ENCODE data around the gene SUFU. TPM values are rescaled to one million over a fixed set of nuclear protein-coding genes. Genes with fewer than 3 reads are reported as not detected.

Gene SUFU
- total and polyA plus RNA-seq, 2 experiments from 2014 or later: 2.8 to 5.6 TPM

DNA sequence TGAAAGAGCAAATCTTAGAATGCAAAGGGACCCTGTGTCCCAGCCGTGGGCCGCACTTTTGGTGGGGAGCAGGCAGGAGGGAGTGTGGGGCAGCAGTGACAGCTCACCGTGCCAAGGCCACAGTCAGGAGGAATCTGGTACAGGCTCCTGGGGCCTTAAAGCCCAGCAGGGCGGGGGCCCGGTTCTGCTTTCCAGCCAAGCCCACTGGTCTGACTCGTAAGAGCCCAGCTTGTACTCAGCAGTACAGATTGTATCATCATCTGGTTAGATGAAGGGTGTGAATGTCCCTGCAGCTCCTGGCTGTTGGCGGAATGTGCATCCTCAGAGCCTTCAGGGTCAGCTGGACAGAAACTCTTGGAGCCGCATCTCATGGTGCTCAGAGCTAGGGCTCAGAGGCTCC, 110.0 kb downstream of the SUFU start:
- no peak for DNase-seq (ENCODE audit: low spot score)
- Histone ChIP-seq H3F3A (replicated peaks; ENCODE audit: low read depth) (no peaks in the 10 kb centered on the region), H3K4me2 (no peak overlapping the region), H3K9me2 (ENCODE audit: insufficient read depth) (no peaks in the 10 kb centered on the region), H3K36me3 (ENCODE audit: insufficient read depth) (no peaks in the 10 kb centered on the region), H2AFZ (no peak overlapping the region), H3K4me3 (no peak overlapping the region), H3K27me3 (ENCODE audit: insufficient read depth) (no peaks in the 10 kb centered on the region), H3K79me2 (replicated peaks; ENCODE audit: insufficient read depth) (no peaks in the 10 kb centered on the region), H3K27ac (ENCODE audit: low read depth) (no peak overlapping the region), H3K4me1 (ENCODE audit: insufficient read depth) (peaks cover 3% of the 10 kb centered on the region; the same call in 1 of the 2 replicates), H4K20me1 (replicated peaks; ENCODE audit: insufficient read depth) (no peaks in the 10 kb centered on the region)
- Mint-ChIP-seq H3K4me3 (no peak overlapping the region), H3K27ac (no peak overlapping the region), H3K9me3 (no peaks in the 10 kb centered on the region), H3K36me3 (ENCODE audit: low read depth) (no peaks in the 10 kb centered on the region; the same call in 2 of the 3 replicates), H3K4me1 (peaks cover 19% of the 10 kb centered on the region), H3K27me3 (ENCODE audit: insufficient read depth, low read depth, poor library complexity) (peaks cover 5% of the 10 kb centered on the region)
- ATAC-seq: no peak
- TF ChIP-seq EZH2 (IDR thresholded peaks at IDR 0.05; ENCODE audit: low read depth, unreplicated experiment): no peak
- TF ChIP-seq ZNF331 (CRISPR knock-in tag; IDR thresholded peaks at IDR 0.05; ENCODE audit: low read depth): no peak
- no peak for TF ChIP-seq NANOG (IDR thresholded peaks at IDR 0.05; ENCODE audit: borderline replicate concordance)
- TF ChIP-seq EZH2phosphoT487 (IDR thresholded peaks at IDR 0.05; ENCODE audit: unreplicated experiment): no peak
- no peak for TF ChIP-seq POLR2AphosphoS5 (IDR thresholded peaks at IDR 0.05; ENCODE audit: low read depth)
- no peak for TF ChIP-seq CREB1 (CRISPR knock-in tag; IDR thresholded peaks at IDR 0.05; ENCODE audit: low read depth)
- TF ChIP-seq, protein P1, sequence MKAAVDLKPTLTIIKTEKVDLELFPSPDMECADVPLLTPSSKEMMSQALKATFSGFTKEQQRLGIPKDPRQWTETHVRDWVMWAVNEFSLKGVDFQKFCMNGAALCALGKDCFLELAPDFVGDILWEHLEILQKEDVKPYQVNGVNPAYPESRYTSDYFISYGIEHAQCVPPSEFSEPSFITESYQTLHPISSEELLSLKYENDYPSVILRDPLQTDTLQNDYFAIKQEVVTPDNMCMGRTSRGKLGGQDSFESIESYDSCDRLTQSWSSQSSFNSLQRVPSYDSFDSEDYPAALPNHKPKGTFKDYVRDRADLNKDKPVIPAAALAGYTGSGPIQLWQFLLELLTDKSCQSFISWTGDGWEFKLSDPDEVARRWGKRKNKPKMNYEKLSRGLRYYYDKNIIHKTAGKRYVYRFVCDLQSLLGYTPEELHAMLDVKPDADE (IDR thresholded peaks at IDR 0.05): no peak
- no peak for TF ChIP-seq ZNF114 (CRISPR knock-in tag; IDR thresholded peaks at IDR 0.05)
- TF ChIP-seq, protein P2, sequence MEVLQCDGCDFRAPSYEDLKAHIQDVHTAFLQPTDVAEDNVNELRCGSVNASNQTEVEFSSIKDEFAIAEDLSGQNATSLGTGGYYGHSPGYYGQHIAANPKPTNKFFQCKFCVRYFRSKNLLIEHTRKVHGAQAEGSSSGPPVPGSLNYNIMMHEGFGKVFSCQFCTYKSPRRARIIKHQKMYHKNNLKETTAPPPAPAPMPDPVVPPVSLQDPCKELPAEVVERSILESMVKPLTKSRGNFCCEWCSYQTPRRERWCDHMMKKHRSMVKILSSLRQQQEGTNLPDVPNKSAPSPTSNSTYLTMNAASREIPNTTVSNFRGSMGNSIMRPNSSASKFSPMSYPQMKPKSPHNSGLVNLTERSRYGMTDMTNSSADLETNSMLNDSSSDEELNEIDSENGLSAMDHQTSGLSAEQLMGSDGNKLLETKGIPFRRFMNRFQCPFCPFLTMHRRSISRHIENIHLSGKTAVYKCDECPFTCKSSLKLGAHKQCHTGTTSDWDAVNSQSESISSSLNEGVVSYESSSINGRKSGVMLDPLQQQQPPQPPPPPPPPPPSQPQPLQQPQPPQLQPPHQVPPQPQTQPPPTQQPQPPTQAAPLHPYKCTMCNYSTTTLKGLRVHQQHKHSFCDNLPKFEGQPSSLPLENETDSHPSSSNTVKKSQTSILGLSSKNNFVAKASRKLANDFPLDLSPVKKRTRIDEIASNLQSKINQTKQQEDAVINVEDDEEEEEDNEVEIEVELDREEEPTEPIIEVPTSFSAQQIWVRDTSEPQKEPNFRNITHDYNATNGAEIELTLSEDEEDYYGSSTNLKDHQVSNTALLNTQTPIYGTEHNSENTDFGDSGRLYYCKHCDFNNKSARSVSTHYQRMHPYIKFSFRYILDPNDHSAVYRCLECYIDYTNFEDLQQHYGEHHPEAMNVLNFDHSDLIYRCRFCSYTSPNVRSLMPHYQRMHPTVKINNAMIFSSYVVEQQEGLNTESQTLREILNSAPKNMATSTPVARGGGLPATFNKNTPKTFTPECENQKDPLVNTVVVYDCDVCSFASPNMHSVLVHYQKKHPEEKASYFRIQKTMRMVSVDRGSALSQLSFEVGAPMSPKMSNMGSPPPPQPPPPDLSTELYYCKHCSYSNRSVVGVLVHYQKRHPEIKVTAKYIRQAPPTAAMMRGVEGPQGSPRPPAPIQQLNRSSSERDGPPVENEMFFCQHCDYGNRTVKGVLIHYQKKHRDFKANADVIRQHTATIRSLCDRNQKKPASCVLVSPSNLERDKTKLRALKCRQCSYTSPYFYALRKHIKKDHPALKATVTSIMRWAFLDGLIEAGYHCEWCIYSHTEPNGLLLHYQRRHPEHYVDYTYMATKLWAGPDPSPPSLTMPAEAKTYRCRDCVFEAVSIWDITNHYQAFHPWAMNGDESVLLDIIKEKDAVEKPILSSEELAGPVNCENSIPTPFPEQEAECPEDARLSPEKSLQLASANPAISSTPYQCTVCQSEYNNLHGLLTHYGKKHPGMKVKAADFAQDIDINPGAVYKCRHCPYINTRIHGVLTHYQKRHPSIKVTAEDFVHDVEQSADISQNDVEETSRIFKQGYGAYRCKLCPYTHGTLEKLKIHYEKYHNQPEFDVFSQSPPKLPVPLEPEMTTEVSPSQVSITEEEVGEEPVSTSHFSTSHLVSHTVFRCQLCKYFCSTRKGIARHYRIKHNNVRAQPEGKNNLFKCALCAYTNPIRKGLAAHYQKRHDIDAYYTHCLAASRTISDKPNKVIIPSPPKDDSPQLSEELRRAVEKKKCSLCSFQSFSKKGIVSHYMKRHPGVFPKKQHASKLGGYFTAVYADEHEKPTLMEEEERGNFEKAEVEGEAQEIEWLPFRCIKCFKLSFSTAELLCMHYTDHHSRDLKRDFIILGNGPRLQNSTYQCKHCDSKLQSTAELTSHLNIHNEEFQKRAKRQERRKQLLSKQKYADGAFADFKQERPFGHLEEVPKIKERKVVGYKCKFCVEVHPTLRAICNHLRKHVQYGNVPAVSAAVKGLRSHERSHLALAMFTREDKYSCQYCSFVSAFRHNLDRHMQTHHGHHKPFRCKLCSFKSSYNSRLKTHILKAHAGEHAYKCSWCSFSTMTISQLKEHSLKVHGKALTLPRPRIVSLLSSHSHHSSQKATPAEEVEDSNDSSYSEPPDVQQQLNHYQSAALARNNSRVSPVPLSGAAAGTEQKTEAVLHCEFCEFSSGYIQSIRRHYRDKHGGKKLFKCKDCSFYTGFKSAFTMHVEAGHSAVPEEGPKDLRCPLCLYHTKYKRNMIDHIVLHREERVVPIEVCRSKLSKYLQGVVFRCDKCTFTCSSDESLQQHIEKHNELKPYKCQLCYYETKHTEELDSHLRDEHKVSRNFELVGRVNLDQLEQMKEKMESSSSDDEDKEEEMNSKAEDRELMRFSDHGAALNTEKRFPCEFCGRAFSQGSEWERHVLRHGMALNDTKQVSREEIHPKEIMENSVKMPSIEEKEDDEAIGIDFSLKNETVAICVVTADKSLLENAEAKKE (CRISPR knock-in tag; IDR thresholded peaks at IDR 0.05): no peak
- TF ChIP-seq, protein P3, sequence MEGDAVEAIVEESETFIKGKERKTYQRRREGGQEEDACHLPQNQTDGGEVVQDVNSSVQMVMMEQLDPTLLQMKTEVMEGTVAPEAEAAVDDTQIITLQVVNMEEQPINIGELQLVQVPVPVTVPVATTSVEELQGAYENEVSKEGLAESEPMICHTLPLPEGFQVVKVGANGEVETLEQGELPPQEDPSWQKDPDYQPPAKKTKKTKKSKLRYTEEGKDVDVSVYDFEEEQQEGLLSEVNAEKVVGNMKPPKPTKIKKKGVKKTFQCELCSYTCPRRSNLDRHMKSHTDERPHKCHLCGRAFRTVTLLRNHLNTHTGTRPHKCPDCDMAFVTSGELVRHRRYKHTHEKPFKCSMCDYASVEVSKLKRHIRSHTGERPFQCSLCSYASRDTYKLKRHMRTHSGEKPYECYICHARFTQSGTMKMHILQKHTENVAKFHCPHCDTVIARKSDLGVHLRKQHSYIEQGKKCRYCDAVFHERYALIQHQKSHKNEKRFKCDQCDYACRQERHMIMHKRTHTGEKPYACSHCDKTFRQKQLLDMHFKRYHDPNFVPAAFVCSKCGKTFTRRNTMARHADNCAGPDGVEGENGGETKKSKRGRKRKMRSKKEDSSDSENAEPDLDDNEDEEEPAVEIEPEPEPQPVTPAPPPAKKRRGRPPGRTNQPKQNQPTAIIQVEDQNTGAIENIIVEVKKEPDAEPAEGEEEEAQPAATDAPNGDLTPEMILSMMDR (conservative IDR thresholded peaks at IDR 0.05; ENCODE audit: low read depth in 2 of 2): no peak
- TF ChIP-seq, protein P4, sequence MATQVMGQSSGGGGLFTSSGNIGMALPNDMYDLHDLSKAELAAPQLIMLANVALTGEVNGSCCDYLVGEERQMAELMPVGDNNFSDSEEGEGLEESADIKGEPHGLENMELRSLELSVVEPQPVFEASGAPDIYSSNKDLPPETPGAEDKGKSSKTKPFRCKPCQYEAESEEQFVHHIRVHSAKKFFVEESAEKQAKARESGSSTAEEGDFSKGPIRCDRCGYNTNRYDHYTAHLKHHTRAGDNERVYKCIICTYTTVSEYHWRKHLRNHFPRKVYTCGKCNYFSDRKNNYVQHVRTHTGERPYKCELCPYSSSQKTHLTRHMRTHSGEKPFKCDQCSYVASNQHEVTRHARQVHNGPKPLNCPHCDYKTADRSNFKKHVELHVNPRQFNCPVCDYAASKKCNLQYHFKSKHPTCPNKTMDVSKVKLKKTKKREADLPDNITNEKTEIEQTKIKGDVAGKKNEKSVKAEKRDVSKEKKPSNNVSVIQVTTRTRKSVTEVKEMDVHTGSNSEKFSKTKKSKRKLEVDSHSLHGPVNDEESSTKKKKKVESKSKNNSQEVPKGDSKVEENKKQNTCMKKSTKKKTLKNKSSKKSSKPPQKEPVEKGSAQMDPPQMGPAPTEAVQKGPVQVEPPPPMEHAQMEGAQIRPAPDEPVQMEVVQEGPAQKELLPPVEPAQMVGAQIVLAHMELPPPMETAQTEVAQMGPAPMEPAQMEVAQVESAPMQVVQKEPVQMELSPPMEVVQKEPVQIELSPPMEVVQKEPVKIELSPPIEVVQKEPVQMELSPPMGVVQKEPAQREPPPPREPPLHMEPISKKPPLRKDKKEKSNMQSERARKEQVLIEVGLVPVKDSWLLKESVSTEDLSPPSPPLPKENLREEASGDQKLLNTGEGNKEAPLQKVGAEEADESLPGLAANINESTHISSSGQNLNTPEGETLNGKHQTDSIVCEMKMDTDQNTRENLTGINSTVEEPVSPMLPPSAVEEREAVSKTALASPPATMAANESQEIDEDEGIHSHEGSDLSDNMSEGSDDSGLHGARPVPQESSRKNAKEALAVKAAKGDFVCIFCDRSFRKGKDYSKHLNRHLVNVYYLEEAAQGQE (IDR thresholded peaks at IDR 0.05; ENCODE audit: unreplicated experiment): no peak
